ENCODE measurements around the gene WBP4. TPM values are rescaled to one million over a fixed set of nuclear protein-coding genes. Genes with fewer than 3 reads are reported as not detected.

Gene WBP4
- total and polyA plus RNA-seq, 12 donors = 13.0 to 45.1 (median 21.8) TPM

- intact Hi-C loops (cut with DNase I) = no loop called here
- Histone ChIP-seq H3K36me3 (no peaks in the 10 kb centered on the region), H3K27me3 (no peaks in the 10 kb centered on the region), H3K4me3 (no peak overlapping the region), H3K9me3 (peaks cover 0 to 7% (median 0%) of the 10 kb centered on the region in 11 donors), H3K4me1 (no peaks in the 10 kb centered on the region), H3K27ac (no peak overlapping the region)
- WGBS, 2 donors = 81 to 88% methylated on average over 7 of the region's 7 CpGs
- no peak for TF ChIP-seq CTCF (IDR thresholded peaks at IDR 0.05)
- DNase-seq (no peak), ATAC-seq (no peak)
Measured at GRCh38 chr13:41111454-41111853, 50.1 kb downstream of the WBP4 start.

GRCh38 chr13:41117869-41118268 lies 56.6 kb downstream of the WBP4 start:
- TF ChIP-seq CTCF (IDR thresholded peaks at IDR 0.05) = no peak
- ATAC-seq = no peak
- WGBS, 2 donors = 89 to 93% methylated on average over 4 of the region's 4 CpGs
- Histone ChIP-seq H3K9me3 (no peaks in the 10 kb centered on the region), H3K4me1 (no peaks in the 10 kb centered on the region), H3K27me3 (no peaks in the 10 kb centered on the region), H3K36me3 (no peaks in the 10 kb centered on the region), H3K27ac (no peak overlapping the region), H3K4me3 (no peak overlapping the region)
- no peak for DNase-seq
- intact Hi-C loops (cut with DNase I) = no loop called here

GRCh38 chr13:41122838-41123237 lies 61.5 kb downstream of the WBP4 start:
- no peak for ATAC-seq
- no peak for TF ChIP-seq CTCF (IDR thresholded peaks at IDR 0.05)
- no peak overlapping the region for H3K4me3 ChIP-seq
- WGBS, 2 donors = 71 to 77% methylated on average over 2 of the region's 2 CpGs
- DNase-seq = no peak
- no peaks in the 10 kb centered on the region for H3K36me3 ChIP-seq
- H3K27ac ChIP-seq = no peak overlapping the region
- peaks cover 0 to 7% (median 3%) of the 10 kb centered on the region in 9 donors for H3K4me1 ChIP-seq
- no peaks in the 10 kb centered on the region for H3K27me3 ChIP-seq
- no peaks in the 10 kb centered on the region for H3K9me3 ChIP-seq
- intact Hi-C loops (cut with DNase I) = no loop called here

- Histone ChIP-seq H3K9me3 (no peaks in the 10 kb centered on the region), H3K4me3 (no peak overlapping the region), H3K4me1 (peaks cover 0 to 51% (median 41%) of the 10 kb centered on the region in 9 donors), H3K36me3 (no peaks in the 10 kb centered on the region), H3K27ac (no peak overlapping the region), H3K27me3 (no peaks in the 10 kb centered on the region)
- TF ChIP-seq CTCF (IDR thresholded peaks at IDR 0.05) = no peak
- intact Hi-C loops (cut with DNase I) = loop anchor here in 1 of 10 donors (5.0 kb wide), 1 partner anchor 75 kb away; no protein-coding TSS in a partner anchor
- 68 to 89% methylated on average over 3 of the region's 3 CpGs for WGBS, 2 donors
- ATAC-seq (no peak), DNase-seq (no peak)
Measured at GRCh38 chr13:41127701-41128100, 66.4 kb downstream of the WBP4 start.
